Stimulated activated CD8-positive, alpha-beta memory T cell treated with anti-CD3 and anti-CD28 coated beads, Interleukin-2, amount 100 ng/mL, for 48 hours (primary cell): ENCODE measurements around the gene FAF1.
"Not testable (repeated sequence)": the region's sequence is repeated elsewhere in the genome, so short reads cannot be mapped to it uniquely, and the experiment has no call there.

Experiments
- DNase-seq, 2 donors: peaks; one replicate each; pipeline ENCODE4 v3.0.0-alpha.2; 2020; ENCODE audit warnings: low read depth in 2 of 2

The FAF1 gene

DNA sequence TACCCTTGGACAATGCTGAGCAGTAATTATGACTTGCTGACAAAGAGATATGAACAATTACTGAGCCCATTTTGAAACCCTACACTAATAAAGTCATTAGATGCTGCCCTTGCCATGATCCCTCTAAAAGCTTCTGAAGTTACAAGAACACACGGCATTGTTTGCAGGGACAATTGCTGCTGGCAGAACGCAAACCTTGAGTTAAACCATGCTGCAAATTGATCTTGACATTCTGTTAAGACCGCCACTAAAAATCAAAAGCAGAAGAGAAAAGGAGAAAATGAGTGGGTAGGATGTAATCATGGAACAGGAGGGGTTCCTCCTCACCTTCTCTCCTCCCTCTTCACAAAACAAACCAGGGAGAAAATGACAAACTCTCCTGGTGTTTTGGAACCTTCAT lies 400.6 kb downstream of the FAF1 start:
- DNase-seq: no peak

DNA sequence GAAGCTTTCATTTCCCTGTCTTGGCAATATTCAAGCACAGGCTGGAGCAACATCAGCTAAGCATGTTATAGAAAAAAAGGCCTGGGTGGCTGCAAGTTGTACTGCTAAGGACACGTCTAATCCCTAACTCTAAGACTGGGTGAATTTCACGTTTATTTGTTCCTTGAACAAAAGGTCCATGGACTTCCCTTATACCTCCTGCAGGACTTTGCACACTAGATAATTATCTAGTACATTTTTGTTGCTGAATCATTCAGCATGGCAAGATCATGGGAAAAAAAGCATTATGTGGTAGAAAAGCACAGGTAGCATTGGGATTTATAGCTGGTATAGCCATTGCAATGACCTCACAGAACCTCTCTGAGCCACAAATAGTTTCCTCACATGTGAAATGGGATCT lies 406.1 kb downstream of the FAF1 start:
- DNase-seq: no peak

DNA sequence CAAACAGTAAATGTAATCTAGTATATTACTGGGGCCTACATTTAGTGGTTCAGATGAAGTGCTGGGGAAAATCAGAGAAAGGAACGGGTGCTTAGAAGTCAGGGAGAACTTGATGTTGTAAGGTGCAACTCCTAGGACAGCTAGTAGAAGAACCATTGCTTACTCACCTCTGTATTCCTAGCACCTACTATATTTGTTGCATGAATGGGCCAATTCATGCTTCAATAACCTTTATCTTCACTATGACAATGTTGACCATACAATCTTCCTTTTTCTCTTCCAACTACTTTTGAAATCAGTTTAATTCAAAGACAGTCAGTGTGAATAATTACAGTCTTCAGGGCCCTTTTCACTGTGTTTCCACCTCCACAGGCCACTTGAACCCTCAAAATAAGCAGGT lies 411.8 kb downstream of the FAF1 start:
- no peak for DNase-seq

DNA sequence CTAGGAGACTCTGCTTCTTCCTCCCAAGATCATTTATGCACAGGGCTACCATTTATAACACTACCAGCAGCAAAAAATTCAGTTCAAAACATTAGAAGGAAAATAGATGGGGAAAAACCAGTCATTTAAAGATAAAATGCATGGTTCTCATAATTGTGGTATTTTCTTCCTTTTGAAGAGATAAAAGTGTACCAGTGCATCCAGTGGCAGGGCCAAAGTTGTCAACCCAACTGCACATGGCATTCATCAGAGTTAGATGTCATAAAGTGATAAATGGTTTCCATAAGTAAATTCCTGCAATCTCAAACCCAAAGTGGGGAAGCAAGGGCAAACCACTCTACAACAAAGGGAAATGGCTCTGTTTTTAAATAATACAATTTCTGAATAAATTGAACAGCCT lies 417.7 kb downstream of the FAF1 start:
- no peak for DNase-seq

DNA sequence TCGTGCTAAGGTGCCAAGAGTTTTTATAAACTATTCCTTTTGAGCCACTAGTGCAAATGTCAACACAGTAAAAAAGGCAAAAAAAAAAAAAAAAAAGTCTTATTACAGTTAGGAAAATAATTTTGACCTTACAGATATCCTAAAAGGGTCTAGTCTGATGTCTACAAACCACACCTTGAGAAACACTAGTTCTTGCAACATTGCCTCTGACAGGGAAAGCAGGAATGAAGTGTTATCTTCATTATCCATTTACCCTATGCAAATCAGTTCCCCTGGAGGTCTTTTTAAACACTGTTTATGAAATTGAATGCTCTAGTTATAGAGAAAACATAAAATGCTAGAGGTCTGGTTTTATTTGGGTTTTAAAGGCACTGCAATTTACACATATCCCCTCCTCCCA lies 421.6 kb downstream of the FAF1 start:
- no peak for DNase-seq

DNA sequence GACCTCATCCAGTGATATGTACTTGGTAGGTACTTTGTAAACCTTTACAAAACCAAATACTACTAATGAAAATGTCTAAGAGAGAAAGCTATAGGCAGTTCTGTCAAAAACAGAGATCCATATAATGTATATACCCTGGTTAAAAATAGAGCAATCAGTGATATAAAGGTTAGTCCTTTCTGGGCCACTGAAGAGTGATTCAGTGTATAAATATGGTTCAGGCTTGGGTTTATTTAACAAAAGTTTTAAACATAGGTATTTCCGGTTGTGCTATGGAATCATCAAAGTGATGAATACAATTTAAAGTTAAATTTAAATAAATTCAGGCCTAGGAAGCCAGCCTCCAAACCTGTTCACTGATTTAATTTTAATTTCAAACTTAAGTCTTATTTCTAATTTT lies 428.5 kb downstream of the FAF1 start:
- DNase-seq: no peak

DNA sequence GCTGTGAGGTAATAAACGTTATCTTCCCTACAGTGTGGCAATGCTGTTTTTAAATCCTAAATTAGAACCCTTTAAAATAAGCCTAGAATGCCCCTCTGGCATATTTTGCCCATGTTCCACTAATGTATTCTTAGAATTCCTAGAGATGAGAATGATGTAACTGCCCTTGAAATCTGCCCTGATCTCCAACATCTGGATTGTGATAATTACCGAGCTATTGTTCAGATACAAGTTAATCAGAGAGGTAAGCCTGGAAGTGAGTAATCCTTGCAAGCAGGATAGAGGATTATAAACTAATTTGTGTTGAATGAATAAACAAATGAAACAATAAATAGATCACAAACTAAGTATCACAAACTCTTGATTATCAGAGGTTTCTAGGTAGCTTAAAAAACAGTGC lies 429.0 kb downstream of the FAF1 start:
- DNase-seq: no peak

DNA sequence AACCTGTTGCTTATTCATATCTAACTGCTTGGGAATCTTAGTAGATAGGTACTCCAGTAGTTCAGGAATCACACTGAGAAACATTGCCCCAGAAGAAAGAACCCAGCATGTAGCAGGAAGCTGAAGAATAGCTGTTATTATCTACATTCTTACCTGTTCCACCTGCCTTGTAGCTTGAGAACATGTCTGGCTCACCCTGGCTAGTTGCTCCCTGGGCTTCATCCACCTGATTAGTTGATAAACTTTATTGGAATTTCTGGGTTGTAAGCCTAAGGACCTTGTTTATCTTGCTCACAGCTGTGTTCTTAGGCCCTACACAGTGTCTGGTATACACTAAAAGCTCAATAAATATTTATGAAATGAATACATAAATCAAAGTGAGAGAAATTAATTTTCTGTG lies 430.6 kb downstream of the FAF1 start:
- no peak for DNase-seq

DNA sequence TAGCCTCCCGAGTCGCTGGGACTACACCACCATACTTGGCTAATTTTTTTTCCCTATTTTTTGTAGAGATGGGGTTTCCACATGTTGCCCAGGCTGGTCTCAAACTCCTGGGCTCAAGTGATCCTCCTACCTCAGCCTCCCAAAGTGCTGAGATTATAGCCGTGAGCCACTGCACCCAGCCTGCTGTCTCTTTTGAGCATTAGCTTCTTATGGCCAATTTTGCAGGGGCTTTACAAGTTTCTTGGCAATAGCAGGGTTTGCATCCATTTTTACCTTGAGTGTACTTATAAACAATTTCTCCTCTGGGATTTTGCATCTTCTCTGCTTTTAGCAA lies 432.1 kb downstream of the FAF1 start:
- not testable (repeated sequence) for DNase-seq

DNA sequence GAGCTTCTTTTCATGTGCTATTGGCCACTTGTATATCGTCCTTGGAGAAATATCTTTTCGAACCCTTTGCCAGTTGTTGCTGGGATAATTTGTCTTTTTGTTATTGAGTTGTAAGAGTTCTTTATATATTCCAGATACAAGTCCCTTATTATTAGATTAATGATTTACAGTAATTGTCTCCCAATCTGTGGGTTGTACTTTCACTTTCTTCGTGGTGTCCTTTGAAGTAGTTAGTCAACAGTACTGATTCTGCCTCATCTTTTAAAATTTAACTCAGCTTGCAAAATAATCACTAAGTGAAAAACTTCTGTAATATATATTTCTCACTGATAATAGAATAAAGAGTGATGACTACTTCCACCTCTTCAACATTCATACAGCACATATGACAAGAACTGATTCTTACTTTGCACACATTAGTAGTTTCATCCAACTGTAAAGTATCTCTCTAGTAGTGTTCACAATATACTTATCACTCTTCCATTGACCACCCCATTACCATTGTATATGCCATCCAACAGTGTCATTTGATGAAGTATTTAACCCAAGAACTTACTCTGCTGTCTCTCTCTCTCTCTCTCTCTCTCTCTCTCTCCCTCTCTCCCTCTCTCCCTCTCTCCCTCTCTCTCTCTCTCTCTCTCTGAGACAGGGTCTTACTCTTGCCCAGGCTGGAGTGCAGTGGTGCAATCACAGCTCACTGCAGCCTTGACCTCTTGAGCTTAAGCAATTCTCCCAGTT lies 432.6 kb downstream of the FAF1 start:
- DNase-seq: no peak

DNA sequence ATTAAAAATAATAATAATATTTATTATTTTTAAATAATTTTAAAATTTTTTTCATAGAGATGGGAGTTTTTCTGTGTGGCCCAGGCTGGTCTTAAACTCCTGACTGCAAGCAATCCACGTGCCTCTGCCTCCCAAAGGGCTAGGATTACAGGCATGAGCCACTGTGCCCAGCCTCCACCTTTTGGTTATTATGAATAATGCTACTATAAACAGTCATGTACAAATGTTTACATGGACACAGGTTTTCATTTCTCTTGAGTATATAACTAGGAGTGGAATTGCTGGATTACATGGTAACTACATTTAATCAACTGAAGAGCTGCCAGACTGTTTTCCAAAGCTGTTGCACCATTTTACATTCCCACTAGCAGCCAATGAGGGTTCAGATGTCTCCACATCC lies 433.6 kb downstream of the FAF1 start:
- DNase-seq: no peak

DNA sequence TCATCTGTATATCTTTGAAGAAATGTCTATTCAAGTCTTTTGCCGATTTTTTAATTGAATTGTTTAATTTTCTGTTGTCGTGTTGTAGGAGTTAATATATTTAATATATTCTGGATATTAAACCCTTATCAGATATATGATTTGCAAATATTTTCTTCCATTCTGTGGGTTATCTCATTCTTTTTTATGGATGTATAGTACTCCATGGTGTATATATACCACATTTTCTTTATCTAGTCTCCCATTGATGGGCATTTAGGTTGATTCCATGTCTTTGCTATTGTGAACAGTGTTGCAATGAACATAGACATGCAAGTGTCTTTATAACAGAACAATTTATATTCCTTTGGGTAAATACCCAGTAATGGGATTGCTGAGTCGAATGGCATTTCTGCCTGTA lies 436.5 kb downstream of the FAF1 start:
- DNase-seq: no peak

DNA sequence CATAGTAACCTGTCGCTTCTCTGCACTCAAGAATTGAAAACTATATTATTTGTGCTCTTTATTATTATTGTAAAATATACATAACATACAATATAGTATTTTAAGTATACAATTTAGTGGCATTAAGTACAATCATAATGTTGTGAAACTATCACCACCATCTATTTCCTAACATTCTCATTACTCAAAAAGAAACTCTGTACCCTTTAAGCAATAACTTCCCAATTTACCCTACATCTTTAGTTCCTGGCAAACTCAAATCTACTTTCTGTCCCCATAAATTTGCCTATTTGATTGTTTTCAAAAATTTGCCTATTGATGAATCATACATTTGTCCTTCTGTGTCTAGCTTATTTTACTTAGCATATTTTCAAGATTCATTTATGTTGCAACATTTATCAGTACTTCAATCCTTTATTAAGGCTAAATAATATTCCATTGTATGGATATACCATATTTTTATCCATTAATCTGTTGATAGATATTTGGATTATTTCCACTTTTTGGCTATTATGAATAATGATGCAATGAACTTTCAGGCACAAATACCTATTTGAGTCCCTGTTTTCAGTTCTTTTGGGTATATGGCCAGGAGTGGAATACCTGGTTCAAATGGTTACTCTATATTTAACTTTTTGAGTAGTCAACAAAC lies 437.2 kb downstream of the FAF1 start:
- no peak for DNase-seq

DNA sequence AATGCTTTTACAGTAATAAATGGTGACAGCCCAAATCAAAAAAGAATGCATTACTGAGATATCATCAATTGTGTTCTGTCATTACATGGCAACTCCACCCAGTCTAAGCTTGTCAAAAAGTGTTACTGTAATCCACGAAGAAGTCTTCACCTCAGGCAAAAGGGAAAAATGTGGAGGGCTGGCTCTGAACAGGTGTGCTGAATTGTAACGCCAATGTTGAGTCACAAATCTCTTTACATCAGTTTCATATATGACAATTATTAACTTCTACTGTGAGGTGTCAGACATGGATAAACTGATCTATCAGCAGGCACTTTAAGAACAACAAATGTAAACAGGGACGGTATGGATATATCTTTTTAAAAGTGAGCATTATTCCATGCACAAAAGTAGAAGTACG lies 438.4 kb downstream of the FAF1 start:
- DNase-seq: no peak

DNA sequence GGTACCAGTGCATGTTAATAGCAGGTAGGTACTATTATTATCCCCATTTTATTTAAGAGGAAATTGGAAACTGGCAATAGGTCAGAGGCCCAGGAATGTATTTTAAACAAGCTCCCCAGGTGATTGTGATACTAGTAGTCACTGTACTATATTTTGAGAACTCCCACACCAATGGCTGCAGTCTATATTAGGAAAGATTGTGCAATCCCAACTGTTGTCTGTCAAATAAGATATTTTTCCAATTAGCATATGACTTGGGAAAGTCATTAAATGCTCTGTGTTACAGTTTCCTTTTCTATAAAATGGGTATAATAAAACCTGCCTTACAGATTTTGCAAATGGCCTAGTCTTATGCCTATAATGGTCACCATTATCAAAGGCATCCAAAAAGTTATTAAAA lies 442.6 kb downstream of the FAF1 start:
- DNase-seq: no peak

DNA sequence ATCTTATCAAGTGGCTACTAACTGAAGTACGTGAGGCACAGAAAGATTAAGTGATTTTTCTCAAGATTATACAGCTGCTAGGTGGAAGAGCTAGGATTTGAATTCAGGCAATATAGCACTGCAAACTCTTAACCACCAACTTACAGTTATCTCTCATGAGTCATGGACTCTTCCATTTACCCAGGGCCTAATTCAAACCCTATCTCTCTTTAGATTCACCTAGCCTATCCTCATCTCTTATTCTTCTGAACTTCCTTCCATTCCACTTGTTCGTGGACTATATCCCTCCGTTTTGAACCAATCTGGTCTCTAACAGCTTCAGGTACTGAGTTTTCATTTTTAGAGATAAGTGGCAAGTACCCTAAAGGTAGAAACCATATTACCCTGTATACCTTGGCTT lies 444.0 kb downstream of the FAF1 start:
- no peak for DNase-seq

DNA sequence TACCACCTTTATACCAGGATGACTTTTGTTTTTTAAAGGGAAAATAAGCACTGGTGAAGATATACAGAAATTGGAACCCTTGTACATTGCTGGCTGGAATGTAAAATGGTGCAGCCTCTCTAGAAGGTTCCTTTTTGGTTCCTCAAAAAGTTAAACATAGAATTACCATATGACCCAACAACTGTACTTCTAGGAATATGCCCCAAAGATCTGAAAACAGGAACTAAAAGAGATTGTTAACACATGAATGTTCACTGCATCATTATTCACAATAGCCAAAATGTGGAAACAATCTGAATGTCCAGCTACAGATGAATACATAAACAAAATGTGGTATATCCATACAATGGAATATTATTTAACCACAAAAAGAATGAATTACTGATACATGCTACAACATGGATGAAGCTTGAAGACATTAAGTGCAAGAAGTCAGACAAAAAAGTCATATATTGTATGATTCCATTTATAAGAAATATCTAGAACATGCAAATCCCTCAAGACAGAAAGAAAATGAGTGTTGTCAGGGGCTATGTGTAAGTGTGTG lies 452.0 kb downstream of the FAF1 start:
- no peak for DNase-seq

DNA sequence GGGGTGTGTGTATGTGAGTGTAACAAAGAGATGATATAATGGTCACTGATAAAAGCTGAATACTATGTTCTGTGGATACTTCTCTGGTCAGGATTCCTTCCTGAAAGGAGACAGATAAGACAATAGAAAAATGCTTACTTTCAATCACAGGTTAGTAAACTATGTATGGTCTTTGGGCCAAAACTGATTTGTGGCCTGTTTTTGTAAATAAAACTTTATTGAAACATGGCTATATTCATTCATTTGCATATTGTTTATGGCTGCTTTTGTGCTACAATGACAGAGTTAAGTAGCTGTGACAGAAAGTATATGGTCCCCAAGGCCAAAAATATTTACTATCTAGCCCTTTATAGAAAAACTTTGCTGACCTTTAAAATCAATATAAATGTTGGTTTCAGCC lies 454.6 kb downstream of the FAF1 start:
- no peak for DNase-seq

DNA sequence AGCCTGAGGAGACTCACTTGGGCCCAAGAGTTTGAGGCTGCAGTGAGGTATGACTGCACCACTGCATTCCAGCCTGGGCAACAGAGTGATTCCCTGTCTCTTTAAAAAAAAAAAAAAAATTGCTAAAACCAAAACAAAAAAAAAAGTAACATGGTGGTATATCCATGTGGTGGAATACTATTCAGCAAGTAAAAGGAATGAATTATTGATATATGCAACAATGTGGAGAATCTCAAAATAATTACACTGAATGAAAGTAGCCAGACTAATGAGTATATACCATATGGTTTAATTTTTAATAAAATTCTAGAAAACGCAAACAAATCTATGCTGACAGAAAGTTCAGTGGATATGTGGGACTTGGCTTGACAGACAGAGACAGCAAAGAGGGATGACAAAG lies 456.6 kb downstream of the FAF1 start:
- DNase-seq: no peak

DNA sequence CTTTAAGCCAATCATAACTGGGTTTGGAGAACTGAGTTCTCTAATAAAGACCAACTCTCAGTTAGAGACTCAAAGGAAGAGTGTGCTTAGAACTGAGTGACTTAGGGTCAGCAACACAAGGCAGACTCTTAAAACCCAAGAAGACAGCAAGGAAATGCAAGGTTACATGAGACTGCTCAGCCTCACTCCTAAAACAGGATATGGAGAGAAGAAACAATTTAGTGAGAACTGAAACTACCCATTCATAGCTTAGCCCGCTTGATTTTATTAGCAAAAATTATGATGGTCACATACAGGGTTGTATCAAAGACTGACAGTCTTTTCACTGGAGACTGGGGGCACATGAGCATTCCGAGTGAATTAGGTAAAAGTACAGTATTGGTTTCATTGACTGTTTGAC lies 457.9 kb downstream of the FAF1 start:
- no peak for DNase-seq

DNA sequence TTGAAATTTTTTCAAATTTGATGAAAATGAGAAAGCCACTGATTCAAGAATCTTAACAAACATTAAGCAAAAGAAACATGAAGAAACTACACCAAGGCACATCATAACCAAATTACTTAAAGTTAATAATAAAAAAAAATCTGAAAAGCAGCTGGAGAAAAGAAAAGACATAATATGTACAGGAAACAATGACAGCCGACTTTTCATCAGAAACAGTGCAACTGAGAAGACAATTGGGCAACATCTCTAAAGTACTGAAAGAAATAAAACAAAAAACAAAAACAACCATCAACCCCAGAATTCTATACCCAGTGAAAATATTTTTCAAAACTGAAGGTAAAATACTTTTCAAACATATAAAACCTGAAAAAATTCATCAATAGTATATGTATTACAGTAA lies 463.1 kb downstream of the FAF1 start:
- no peak for DNase-seq

DNA sequence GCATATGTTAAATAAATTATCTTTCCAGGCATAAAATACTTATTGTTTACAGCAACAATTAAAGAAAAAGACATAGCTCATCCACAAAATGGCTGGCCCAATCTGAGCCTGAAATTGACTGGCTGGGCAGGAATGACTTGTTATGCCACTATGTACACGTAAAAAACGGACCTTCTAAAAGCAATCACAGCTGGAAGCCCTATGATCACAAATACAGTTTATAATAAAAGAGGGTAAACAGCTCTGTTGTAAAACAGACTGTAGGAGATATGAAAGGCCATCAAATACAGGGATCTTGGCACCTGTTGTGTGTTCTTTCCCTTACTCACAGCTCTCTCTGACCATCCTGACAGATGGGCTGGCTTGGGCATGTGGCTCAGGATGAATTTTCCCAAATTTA lies 466.4 kb downstream of the FAF1 start:
- DNase-seq: no peak

DNA sequence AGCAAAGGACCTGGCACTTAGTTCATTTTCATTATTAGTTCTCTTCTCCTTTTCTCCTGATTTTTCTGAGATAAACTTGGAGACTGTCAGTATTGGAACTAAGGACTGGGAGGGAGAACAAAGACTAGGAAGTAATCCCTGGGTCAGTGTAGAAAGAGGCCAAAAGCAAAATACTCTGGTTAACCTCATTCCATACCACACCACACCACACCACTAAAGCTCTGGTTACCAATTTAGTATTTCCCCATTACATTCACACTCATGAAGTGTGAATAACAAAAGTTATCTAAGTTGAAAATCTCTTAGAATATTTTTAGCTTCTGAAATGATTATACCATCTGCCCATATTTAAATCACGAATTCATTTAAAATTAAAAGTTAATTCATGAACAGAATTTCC lies 467.9 kb downstream of the FAF1 start:
- DNase-seq: no peak

DNA sequence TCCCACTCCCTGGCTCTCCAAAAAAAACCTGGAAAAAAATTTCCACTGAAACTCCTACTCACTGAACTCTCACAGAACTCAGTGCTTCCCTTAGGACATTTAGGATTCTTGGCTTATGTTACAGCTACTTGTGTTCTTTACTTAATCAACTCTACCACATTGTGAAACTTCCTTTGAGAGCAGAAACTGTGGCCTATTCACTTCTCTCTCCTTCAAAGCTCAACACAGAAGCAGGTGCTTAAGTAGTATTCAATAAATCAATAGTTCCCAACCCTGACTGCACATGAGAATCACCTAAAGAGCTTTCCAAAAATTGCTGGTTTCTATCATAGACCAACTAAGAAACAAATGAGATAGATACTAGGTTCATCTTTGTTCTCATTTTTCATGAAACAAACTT lies 468.9 kb downstream of the FAF1 start:
- no peak for DNase-seq
